H4 (cell line): ENCODE results near the gene ENTPD6. TPM values are rescaled to one million over a fixed set of nuclear protein-coding genes. Genes with fewer than 3 reads are reported as not detected.

Source experiments
- DNase-seq: peaks from one replicate; pipeline ENCODE4 v3.0.0-alpha.2; 2015; ENCODE audit warnings: low spot score
- total RNA-seq: library from RNA; depleted of rRNA; stranded (reverse); fragments of >200 nt; shearing (Covaris generic); gene quantifications from 2 replicates; pipeline ENCODE4 v1.2.3, GENCODE V29; 2014

Gene ENTPD6
- total RNA-seq, 1 experiment from 2014 or later = 22.3 TPM

GRCh38 chr20:25207960-25208534, 12.5 kb downstream of the ENTPD6 start:
- DNase-seq = no peak

GRCh38 chr20:25209400-25209799, 13.9 kb downstream of the ENTPD6 start:
- DNase-seq = no peak

- DNase-seq = no peak
Measured at GRCh38 chr20:25209911-25210310, 14.4 kb downstream of the ENTPD6 start.

- no peak for DNase-seq
Measured at GRCh38 chr20:25211273-25211672, 15.8 kb downstream of the ENTPD6 start.

GRCh38 chr20:25212242-25212641, 16.7 kb downstream of the ENTPD6 start:
- no peak for DNase-seq

- DNase-seq = no peak
Measured at GRCh38 chr20:25213566-25214425, 18.3 kb downstream of the ENTPD6 start.

- no peak for DNase-seq
Measured at GRCh38 chr20:25214426-25214790, 18.9 kb downstream of the ENTPD6 start.

GRCh38 chr20:25214819-25215218, 19.3 kb downstream of the ENTPD6 start:
- DNase-seq = no peak

- no peak for DNase-seq
Measured at GRCh38 chr20:25215521-25215920, 20.0 kb downstream of the ENTPD6 start.

- DNase-seq = no peak
Measured at GRCh38 chr20:25216199-25216945, 20.9 kb downstream of the ENTPD6 start.

GRCh38 chr20:25217161-25218108, 21.9 kb downstream of the ENTPD6 start:
- DNase-seq = no peak

- no peak for DNase-seq
Measured at GRCh38 chr20:25218109-25218486, 22.6 kb downstream of the ENTPD6 start.

- DNase-seq = no peak
Measured at GRCh38 chr20:25218492-25218891, 23.0 kb downstream of the ENTPD6 start.

GRCh38 chr20:25219365-25219764, 23.9 kb downstream of the ENTPD6 start:
- DNase-seq = no peak

GRCh38 chr20:25220021-25220730, 24.7 kb downstream of the ENTPD6 start:
- DNase-seq = no peak

GRCh38 chr20:25220810-25221591, 25.5 kb downstream of the ENTPD6 start:
- DNase-seq = no peak

GRCh38 chr20:25221592-25222460, 26.3 kb downstream of the ENTPD6 start:
- DNase-seq = no peak

- DNase-seq = no peak
Measured at GRCh38 chr20:25222461-25223178, 27.1 kb downstream of the ENTPD6 start.
